Measurements from ENCODE around the gene KIF1A. TPM values are rescaled to one million over a fixed set of nuclear protein-coding genes. Genes with fewer than 3 reads are reported as not detected.

The KIF1A gene
- total RNA-seq, 1 experiment from 2014 or later: not detected

DNA sequence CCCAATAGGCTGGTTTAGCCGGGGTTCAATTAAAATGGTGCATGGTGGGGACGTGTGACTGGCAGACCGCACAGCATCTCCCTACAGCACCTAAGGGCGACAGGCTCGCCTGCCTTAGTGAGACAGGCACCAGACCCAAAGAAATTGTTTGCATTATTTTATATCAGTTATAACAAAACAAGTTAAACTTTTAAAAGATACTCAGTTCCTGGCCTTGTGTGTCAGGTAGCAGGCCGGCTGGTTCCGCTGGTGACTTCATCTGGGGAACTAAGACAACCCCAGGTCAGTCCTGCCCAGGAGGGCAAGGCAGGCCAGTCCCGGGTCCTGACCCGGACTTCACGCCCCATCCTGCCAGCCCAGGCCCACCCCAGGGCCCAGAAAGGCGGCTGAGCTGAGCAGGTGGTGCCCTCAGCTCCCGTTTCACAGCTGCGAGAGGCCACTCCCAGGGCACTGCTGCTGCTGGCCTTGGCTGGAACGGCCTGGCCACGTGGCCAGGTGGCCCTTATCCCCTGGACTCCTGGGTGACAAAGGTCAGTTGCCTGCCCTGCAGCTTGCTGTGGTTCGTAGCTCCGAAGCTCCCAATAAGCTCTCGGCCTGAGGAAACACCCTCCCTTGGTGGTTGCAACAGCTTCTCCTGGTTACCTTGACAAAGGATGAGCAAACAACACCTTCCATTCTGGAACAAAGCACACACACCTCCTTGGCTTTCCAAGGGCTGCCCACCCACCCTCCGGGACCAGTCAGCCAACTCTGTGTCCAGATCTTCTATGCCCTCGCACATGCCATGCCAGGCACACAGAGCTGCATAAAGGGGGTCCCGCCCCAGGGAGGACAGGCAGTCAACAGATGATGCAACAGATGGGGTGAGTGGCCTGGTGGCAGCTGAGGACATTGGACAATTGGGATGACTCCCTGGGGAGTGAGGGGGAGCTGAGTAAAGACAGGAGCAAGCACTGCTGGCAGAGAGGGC is 37.3 kb upstream of the KIF1A start:
- CTCF ChIA-PET: no interaction called here

DNA sequence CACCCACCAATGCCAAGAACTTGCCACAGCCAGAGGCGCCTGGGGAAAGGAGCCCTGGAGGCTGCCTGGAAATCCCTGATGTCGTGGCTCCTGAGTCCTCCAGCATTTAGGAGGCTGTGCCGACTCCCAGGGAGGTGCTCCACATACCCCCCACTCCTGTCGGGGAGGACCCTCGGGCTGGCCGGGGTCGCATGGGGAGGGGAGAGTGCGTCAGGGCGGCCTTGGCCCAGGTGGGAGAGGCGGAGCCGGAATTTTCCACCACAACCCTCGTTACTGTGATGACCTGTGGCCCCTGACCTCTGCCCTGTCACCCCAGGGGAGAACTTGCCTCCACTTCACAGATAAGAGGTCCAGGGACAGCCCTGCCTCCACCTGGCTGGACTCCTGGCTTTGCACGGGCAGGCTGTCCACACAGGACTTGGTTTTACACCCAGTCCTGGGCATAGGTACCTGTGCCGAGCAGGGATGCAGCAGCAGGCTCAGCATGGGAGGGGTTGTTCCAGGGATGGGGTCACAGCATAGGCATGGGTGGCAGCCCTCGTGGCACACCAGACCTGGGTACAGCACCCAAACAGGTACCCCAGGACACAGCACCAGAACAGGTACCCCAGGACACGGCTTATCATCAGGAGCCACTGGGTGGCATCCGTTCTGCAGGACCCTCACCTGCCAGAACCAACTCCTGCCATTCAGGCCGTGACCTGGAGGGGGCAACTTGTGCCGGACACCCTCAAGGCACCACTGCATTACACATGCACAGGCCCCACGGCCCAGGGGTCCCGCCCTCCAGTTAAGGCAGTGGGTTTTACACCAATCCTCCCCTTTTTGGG is 36.3 kb upstream of the KIF1A start:
- DNase-seq (no peak), ATAC-seq (no peak)
- Histone ChIP-seq H3K4me3 (ENCODE audit: low read length) (no peak overlapping the region), H3K4me1 (ENCODE audit: insufficient read depth, low read length) (no peaks in the 10 kb centered on the region), H3K4me2 (ENCODE audit: low read length) (no peak overlapping the region), H3K27ac (ENCODE audit: low read length) (no peak overlapping the region), H3F3A (ENCODE audit: low read length, unreplicated experiment) (no peaks in the 10 kb centered on the region), H4K20me1 (ENCODE audit: low read length) (no peaks in the 10 kb centered on the region), H3K9me2 (replicated peaks; ENCODE audit: low read length) (no peaks in the 10 kb centered on the region), H3K36me3 (ENCODE audit: low read depth, low read length) (no peaks in the 10 kb centered on the region), H3K9ac (ENCODE audit: low read length) (no peak overlapping the region), H3K27me3 (ENCODE audit: low read length) (peaks cover 22% of the 10 kb centered on the region), H3K9me3 (ENCODE audit: low read length) (no peaks in the 10 kb centered on the region; the same call in 1 of the 2 replicates), H2AFZ (ENCODE audit: low read length) (no peak overlapping the region), H3K79me2 (ENCODE audit: low read length) (no peaks in the 10 kb centered on the region)
- ChIA-PET CTCF (no interaction called here), POLR2A (ENCODE audit: unreplicated experiment) (no interaction called here)
- BruUV-seq (replicated peaks): no TSS peak
- no peak for TF ChIP-seq EZH2phosphoT487 (IDR thresholded peaks at IDR 0.05; ENCODE audit: borderline replicate concordance, low read length)
- TF ChIP-seq, protein P1, sequence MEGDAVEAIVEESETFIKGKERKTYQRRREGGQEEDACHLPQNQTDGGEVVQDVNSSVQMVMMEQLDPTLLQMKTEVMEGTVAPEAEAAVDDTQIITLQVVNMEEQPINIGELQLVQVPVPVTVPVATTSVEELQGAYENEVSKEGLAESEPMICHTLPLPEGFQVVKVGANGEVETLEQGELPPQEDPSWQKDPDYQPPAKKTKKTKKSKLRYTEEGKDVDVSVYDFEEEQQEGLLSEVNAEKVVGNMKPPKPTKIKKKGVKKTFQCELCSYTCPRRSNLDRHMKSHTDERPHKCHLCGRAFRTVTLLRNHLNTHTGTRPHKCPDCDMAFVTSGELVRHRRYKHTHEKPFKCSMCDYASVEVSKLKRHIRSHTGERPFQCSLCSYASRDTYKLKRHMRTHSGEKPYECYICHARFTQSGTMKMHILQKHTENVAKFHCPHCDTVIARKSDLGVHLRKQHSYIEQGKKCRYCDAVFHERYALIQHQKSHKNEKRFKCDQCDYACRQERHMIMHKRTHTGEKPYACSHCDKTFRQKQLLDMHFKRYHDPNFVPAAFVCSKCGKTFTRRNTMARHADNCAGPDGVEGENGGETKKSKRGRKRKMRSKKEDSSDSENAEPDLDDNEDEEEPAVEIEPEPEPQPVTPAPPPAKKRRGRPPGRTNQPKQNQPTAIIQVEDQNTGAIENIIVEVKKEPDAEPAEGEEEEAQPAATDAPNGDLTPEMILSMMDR (conservative IDR thresholded peaks at IDR 0.05; ENCODE audit: low read depth, low read length): 0 out of 2 replicates have a peak, but pooled peaks have one; percentile 31
- intact Hi-C loops (cut with micrococcal nuclease): no loop called here

More for the DNA sequence above, 37.3 kb upstream of the KIF1A start:
- no peak overlapping the region for H3K27ac ChIP-seq (ENCODE audit: low read length)
- no peak for DNase-seq
- peaks cover 25% of the 10 kb centered on the region for H3K27me3 ChIP-seq (ENCODE audit: low read length)
- ATAC-seq: no peak
- intact Hi-C loops (cut with micrococcal nuclease): no loop called here
- no peaks in the 10 kb centered on the region for H3F3A ChIP-seq (ENCODE audit: low read length, unreplicated experiment)
- no peaks in the 10 kb centered on the region; the same call in 1 of the 2 replicates for H3K9me3 ChIP-seq (ENCODE audit: low read length)
- no peaks in the 10 kb centered on the region for H3K9me2 ChIP-seq (replicated peaks; ENCODE audit: low read length)
- no peaks in the 10 kb centered on the region for H3K79me2 ChIP-seq (ENCODE audit: low read length)
- H2AFZ ChIP-seq (ENCODE audit: low read length): no peak overlapping the region
- POLR2A ChIA-PET (ENCODE audit: unreplicated experiment): no interaction called here
- H3K9ac ChIP-seq (ENCODE audit: low read length): no peak overlapping the region
- TF ChIP-seq, protein P1 (conservative IDR thresholded peaks at IDR 0.05; ENCODE audit: low read depth, low read length): no peak
- TF ChIP-seq EZH2phosphoT487 (IDR thresholded peaks at IDR 0.05; ENCODE audit: borderline replicate concordance, low read length): no peak
- TF ChIP-seq EZH2 (IDR thresholded peaks at IDR 0.05; ENCODE audit: low read length, unreplicated experiment): no peak
- no peaks in the 10 kb centered on the region for H3K36me3 ChIP-seq (ENCODE audit: low read depth, low read length)
- H3K4me2 ChIP-seq (ENCODE audit: low read length): no peak overlapping the region
- no peaks in the 10 kb centered on the region for H3K4me1 ChIP-seq (ENCODE audit: insufficient read depth, low read length)
- H3K4me3 ChIP-seq (ENCODE audit: low read length): no peak overlapping the region
- BruUV-seq (replicated peaks): no TSS peak
- no peaks in the 10 kb centered on the region for H4K20me1 ChIP-seq (ENCODE audit: low read length)
